Left lung (tissue), 10 donors: ENCODE data around the gene TMEM266. TPM values are rescaled to one million over a fixed set of nuclear protein-coding genes. Genes with fewer than 3 reads are reported as not detected.
A peak's percentile ranks its signal among the peaks of the same experiment; 100 is the strongest.

Experiments used
- ATAC-seq: fragments of 200-7000 bp; cut with Tn5 transposase; one replicate; pipeline ENCODE4 v1.9.1; 2020; ENCODE audit warnings: moderate library complexity
- DNase-seq, 4 donors: peaks; one replicate each; pipeline ENCODE4 v3.0.0-alpha.2; 2013 to 2020
- H3K27ac ChIP-seq, 2 donors: fragments of 200-600 bp; sonication (generic) in 1 of 2; one replicate each; pipeline versions ENCODE4 v1.5.0 to v1.8.0; 2020 to 2021
- H3K27me3 ChIP-seq, 2 donors: fragments of 200-600 bp; sonication (generic) in 1 of 2; one replicate each; pipeline versions ENCODE4 v1.5.0 to v1.8.0; 2020 to 2021
- H3K36me3 ChIP-seq, 2 donors: fragments of 200-600 bp; sonication (generic) in 1 of 2; one replicate each; pipeline versions ENCODE4 v1.5.0 to v1.8.0; 2020 to 2021
- H3K4me1 ChIP-seq, 2 donors: fragments of 200-600 bp; one replicate each; pipeline ENCODE4 v1.8.0; 2021
- H3K4me3 ChIP-seq, 2 donors: fragments of 200-600 bp; sonication (generic) in 1 of 2; one replicate each; pipeline versions ENCODE4 v1.5.0 to v1.8.0; 2020 to 2021; ENCODE audit warnings: mild to moderate bottlenecking in 1 of 2
- H3K9me3 ChIP-seq, 2 donors: fragments of 200-600 bp; sonication (generic) in 1 of 2; one replicate each; pipeline versions ENCODE4 v1.5.0 to v1.8.0; 2020 to 2021
- intact Hi-C, 2 donors: fragments of 100-400 bp; cut with DNase I; formaldehyde crosslinking; loops; one replicate each; pipeline versions ENCODE4 v1.11.2 to v1.14.2; 2022
- polyA plus RNA-seq, 6 donors: library from polyadenylated mRNA; unstranded; fragments of 120-200 nt; gene quantifications; one replicate each; pipeline ENCODE4 v1.2.1, GENCODE V29; 2013; ENCODE audit not compliant: insufficient read length in 6 of 6
- total RNA-seq, 2 donors: library from RNA; stranded (reverse); fragmentation: NEBNext Ultra II Directional; extraction: Animal tissue kit (Norgen Biotek cat#: 25700); gene quantifications; one replicate each; pipeline ENCODE4 v1.2.1, GENCODE V29; 2021
- TF ChIP-seq, protein P1 (sequence below), 2 donors: fragments of 200-600 bp; sonication (generic) in 1 of 2; IDR thresholded peaks; one replicate each; pipeline versions ENCODE4 v1.5.0 to v1.8.0; 2021; ENCODE audit warnings: antibody characterized with exemption in 2 of 2
- donor health status: DM: no; HTN: yes; CAD: no.
- donor health status: DM: no; HTN: no; CAD: no.

Gene TMEM266
- total and polyA plus RNA-seq, 8 donors, result 1.1 to 2.9 (median 2.3) TPM

DNA sequence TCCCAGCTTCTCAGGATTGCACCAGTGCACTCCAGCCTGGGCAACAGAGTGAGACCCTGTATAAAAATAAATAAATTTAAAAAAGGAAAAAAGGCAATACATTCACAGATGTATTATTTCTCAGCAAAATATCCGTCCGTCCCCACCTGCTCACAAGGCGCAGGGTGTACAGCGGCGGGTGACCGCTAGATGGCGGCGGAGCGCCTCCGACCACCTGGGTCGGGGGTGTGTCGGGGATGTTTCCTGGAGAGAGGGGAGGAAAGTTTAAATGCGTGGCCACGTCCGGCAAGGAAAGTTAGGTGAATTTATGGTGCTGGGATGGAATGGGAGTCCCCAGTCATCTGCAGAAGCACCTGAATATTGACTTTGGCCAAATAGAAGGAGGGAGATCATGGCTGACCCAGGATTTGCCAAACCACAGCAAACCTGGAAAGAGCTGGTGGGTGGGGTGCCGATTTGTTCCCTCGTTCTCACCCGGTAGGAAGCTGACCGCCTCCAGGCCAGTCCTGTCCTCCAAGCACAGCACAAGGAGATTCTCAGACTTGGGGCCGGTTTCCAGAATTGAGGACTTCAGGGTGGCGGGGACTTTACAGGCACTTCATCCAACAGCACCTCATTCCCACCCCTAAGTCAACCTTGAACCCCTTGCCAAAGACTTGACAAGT lies 88.3 kb downstream of the TMEM266 start:
- ATAC-seq (peak; percentile 76), DNase-seq (peak in 2 of 4 donors; percentile 60 to 88)
- TF ChIP-seq, protein P1, sequence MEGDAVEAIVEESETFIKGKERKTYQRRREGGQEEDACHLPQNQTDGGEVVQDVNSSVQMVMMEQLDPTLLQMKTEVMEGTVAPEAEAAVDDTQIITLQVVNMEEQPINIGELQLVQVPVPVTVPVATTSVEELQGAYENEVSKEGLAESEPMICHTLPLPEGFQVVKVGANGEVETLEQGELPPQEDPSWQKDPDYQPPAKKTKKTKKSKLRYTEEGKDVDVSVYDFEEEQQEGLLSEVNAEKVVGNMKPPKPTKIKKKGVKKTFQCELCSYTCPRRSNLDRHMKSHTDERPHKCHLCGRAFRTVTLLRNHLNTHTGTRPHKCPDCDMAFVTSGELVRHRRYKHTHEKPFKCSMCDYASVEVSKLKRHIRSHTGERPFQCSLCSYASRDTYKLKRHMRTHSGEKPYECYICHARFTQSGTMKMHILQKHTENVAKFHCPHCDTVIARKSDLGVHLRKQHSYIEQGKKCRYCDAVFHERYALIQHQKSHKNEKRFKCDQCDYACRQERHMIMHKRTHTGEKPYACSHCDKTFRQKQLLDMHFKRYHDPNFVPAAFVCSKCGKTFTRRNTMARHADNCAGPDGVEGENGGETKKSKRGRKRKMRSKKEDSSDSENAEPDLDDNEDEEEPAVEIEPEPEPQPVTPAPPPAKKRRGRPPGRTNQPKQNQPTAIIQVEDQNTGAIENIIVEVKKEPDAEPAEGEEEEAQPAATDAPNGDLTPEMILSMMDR (IDR thresholded peaks at IDR 0.05), result peak; percentile 83 to 98
- Histone ChIP-seq H3K27me3 (peaks cover 0 to 11% of the 10 kb centered on the region in 2 donors), H3K4me3 (no peak overlapping the region), H3K36me3 (no peaks in the 10 kb centered on the region), H3K9me3 (no peaks in the 10 kb centered on the region), H3K27ac (no peak overlapping the region), H3K4me1 (peaks cover 0 to 19% of the 10 kb centered on the region in 2 donors)
- intact Hi-C loops, result no loop called here

DNA sequence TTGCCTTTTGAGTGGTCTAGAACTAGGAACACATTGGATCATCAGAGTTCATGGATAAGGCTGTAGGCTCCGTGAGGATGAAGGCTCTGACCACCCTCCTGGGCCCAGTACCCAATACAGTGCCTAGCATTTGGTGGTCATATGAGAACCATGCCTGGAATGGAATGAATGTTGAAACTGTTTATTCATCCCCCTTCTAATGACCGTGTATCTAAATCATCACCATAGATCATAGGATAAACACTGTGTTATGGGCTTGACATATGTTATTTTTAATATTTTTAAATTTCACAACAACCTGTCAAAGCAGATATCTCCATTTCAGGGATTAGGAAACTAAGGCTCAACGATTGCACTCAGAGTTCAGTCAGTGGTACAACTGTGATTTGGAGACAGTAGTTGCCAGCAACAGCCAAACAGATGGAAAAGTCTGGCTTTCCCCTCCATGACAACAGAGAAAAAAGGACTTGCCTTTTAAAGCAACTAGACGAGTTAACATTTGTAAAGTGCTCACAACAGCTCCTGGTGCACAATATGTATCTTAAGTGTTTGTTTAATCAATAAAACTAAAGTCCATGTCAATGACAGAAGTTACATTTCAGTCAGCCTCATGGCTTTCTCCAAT lies 89.6 kb downstream of the TMEM266 start:
- TF ChIP-seq, protein P1 (IDR thresholded peaks at IDR 0.05), result no peak
- Histone ChIP-seq H3K4me3 (no peak overlapping the region), H3K4me1 (peaks cover 0 to 19% of the 10 kb centered on the region in 2 donors), H3K36me3 (no peaks in the 10 kb centered on the region), H3K9me3 (no peaks in the 10 kb centered on the region), H3K27ac (no peak overlapping the region), H3K27me3 (peaks cover 0 to 11% of the 10 kb centered on the region in 2 donors)
- DNase-seq, result no peak
- intact Hi-C loops, result no loop called here
- no peak for ATAC-seq

DNA sequence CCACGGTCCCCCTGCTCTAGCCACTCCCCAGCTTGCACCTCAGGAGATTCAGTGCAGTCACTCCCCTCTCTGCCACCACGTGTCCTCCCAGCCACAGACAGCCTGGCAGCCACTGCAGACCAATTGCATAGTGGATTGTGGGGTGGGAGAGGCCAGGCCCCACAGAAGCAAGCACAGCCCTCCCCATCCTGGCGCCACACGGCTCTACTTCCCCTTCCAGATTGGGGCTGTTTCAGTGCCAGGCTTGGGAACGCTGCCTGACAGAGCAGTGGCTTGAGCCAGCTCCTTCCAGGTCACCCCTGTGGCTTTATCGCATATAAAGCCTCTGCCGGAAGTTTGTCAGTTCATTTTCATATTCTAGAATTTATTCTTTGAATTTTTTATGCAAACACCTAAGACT lies 90.7 kb downstream of the TMEM266 start:
- Histone ChIP-seq H3K27me3 (peaks cover 0 to 11% of the 10 kb centered on the region in 2 donors), H3K27ac (no peak overlapping the region), H3K4me3 (no peak overlapping the region), H3K9me3 (no peaks in the 10 kb centered on the region), H3K36me3 (no peaks in the 10 kb centered on the region), H3K4me1 (peaks cover 0 to 19% of the 10 kb centered on the region in 2 donors)
- TF ChIP-seq, protein P1 (IDR thresholded peaks at IDR 0.05), result no peak
- ATAC-seq, result peak; percentile 41
- DNase-seq, result no peak
- intact Hi-C loops, result loop anchor here in 1 of 2 donors (5.0 kb wide), 1 partner anchor 93 kb away; the partner anchor contains the start of gene TMEM266

DNA sequence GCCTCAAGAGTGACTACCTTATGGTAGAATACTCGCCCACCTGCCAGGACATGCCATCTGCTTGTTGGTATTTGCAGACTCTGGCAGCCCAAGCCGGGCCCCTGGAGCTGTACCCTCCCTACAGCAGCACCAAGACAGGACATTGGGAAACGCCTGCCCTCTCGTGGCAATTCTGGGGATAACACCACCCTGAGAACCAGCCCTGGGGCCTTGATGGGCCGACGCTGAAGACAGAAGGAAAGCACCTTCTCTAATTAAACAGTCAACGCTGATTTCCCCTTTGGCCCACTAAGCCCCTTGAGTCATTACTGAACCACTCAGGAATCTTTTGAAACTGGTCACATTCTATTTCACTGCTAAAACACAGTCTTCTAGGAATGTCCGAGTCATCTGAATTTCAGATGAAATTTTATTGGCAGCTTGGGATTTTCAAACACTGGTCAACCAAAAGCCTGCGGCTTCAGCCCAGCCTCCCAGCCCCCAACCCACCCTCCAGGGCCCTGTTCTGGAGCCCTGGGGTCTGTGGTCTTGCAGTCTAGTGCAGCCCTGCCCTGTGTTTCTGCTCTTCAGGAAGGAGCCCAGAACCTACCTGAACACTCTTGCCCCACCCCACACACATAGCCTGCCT lies 91.3 kb downstream of the TMEM266 start:
- no peak overlapping the region for H3K27ac ChIP-seq
- DNase-seq, result peak in 3 of 4 donors; percentile 53 to 73 (median 61)
- H3K27me3 ChIP-seq, result peaks cover 0 to 11% of the 10 kb centered on the region in 2 donors
- intact Hi-C loops, result loop anchor here in 1 of 2 donors (5.0 kb wide), 1 partner anchor 94 kb away; the partner anchor contains the start of gene TMEM266
- no peak overlapping the region for H3K4me3 ChIP-seq
- H3K36me3 ChIP-seq, result no peaks in the 10 kb centered on the region
- ATAC-seq, result peak; percentile 92
- TF ChIP-seq, protein P1 (IDR thresholded peaks at IDR 0.05), result peak; percentile 76 to 87
- peaks cover 0 to 19% of the 10 kb centered on the region in 2 donors for H3K4me1 ChIP-seq
- no peaks in the 10 kb centered on the region for H3K9me3 ChIP-seq

DNA sequence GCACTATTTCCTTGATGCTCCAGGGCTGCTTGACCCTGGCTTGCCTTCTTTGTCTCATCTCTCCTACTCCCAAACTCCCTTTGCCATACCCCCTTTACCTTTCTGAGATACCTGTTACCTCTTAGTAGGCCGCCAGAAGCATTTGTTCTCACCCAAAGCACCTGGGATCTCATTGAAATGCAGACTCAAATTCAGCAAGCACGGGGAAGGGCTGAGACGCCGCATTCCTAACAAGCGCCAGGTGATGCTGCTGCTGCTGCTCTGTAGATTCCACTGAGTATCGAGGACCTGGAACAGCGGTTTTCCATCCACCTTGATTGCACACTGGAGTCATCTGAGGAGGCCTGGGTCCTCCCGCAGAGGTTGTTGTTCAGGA lies 91.8 kb downstream of the TMEM266 start:
- DNase-seq (no peak), ATAC-seq (no peak)
- no peak overlapping the region for H3K4me3 ChIP-seq
- no peak overlapping the region for H3K27ac ChIP-seq
- peaks cover 0 to 19% of the 10 kb centered on the region in 2 donors for H3K4me1 ChIP-seq
- intact Hi-C loops, result loop anchor here in 1 of 2 donors (5.0 kb wide), 1 partner anchor 94 kb away; the partner anchor contains the start of gene TMEM266
- H3K27me3 ChIP-seq, result peaks cover 0 to 9% of the 10 kb centered on the region in 2 donors
- no peaks in the 10 kb centered on the region for H3K36me3 ChIP-seq
- TF ChIP-seq, protein P1 (IDR thresholded peaks at IDR 0.05), result no peak
- no peaks in the 10 kb centered on the region for H3K9me3 ChIP-seq
